NCI-H2107 treated with DMSO at 0.1 percent for 48 hours (cell line): ENCODE data around the gene PRRX2.
"Not testable (repeated sequence)": the region's sequence is repeated elsewhere in the genome, so short reads cannot be mapped to it uniquely, and the experiment has no call there.

Experiments used
- DNase-seq: peaks from one replicate; lab custom pipeline; 2025; ENCODE audit not compliant: unreplicated experiment; lab: John Stamatoyannopoulos, UW

The PRRX2 gene

GRCh38 chr9:129726322-129727160 lies 61.1 kb downstream of the PRRX2 start:
- DNase-seq = peak; percentile 58

- no peak for DNase-seq
Observed at GRCh38 chr9:129728744-129729143, 63.3 kb downstream of the PRRX2 start.

GRCh38 chr9:129731477-129732085 lies 66.1 kb downstream of the PRRX2 start:
- no peak for DNase-seq

- no peak for DNase-seq
Observed at GRCh38 chr9:129732100-129732499, 66.7 kb downstream of the PRRX2 start.

GRCh38 chr9:129732946-129733631 lies 67.6 kb downstream of the PRRX2 start:
- DNase-seq = no peak

GRCh38 chr9:129733632-129733953 lies 68.1 kb downstream of the PRRX2 start:
- DNase-seq = no peak

GRCh38 chr9:129735546-129735945 lies 70.1 kb downstream of the PRRX2 start:
- DNase-seq = no peak

GRCh38 chr9:129736334-129736733 lies 70.9 kb downstream of the PRRX2 start:
- DNase-seq = no peak

- DNase-seq = peak; percentile 11
Observed at GRCh38 chr9:129737479-129738274, 72.2 kb downstream of the PRRX2 start.

- DNase-seq = no peak
Observed at GRCh38 chr9:129739432-129739831, 74.0 kb downstream of the PRRX2 start.

GRCh38 chr9:129740174-129740573 lies 74.7 kb downstream of the PRRX2 start:
- no peak for DNase-seq

- DNase-seq = no peak
Observed at GRCh38 chr9:129740666-129741464, 75.4 kb downstream of the PRRX2 start.

- DNase-seq = no peak
Observed at GRCh38 chr9:129745200-129745599, 79.8 kb downstream of the PRRX2 start.

GRCh38 chr9:129746092-129746777 lies 80.8 kb downstream of the PRRX2 start:
- DNase-seq = no peak

- no peak for DNase-seq
Observed at GRCh38 chr9:129748249-129748648, 82.8 kb downstream of the PRRX2 start.

- DNase-seq = not testable (repeated sequence)
Observed at GRCh38 chr9:129749052-129749451, 83.6 kb downstream of the PRRX2 start.

- DNase-seq = no peak
Observed at GRCh38 chr9:129749575-129749974, 84.1 kb downstream of the PRRX2 start.

GRCh38 chr9:129750013-129750638 lies 84.7 kb downstream of the PRRX2 start:
- no peak for DNase-seq
